A549 treated with DMSO at 1 μM for 4 hours (cell line): ENCODE data around the gene PSMA4. TPM values are rescaled to one million over a fixed set of nuclear protein-coding genes. Genes with fewer than 3 reads are reported as not detected.

Experiments
- total RNA-seq: library from RNA; stranded (reverse); fragments of 200-300 nt; extraction: Qiagen RNA extraction; gene quantifications from 5 replicates; pipeline ENCODE4 v1.2.3, GENCODE V29; 2022; ENCODE audit warnings: low read depth

PSMA4 gene
- total RNA-seq, result 384 to 489 TPM (median 403 TPM) in 5 replicates

GRCh38 chr15:78540141-78540870 is at the start of gene PSMA4:
Gene PSMA4 (plus strand): TSS chr15:78540444. CDS start chr15:78541928, 1,484 bp downstream.

GRCh38 chr15:78506971-78507830 is 33.0 kb upstream of the PSMA4 start, which contains the start of gene HYKK:
Gene HYKK (plus strand): TSS chr15:78507577. CDS start chr15:78513089, 5,512 bp downstream.

GRCh38 chr15:78565097-78565950 is 25.1 kb downstream of the PSMA4 start, which contains the start of gene CHRNA5:
Gene CHRNA5 (plus strand): TSS chr15:78565520. CDS start chr15:78565720, 200 bp downstream.

Other genes with a start within 250 kb of the PSMA4 start
- gene SKIC8, start 240.8 kb upstream of the PSMA4 start, total RNA-seq, result 85.3 to 113 TPM (median 85.9 TPM) in 5 replicates
- gene CRABP1, start 200.1 kb upstream of the PSMA4 start, total RNA-seq, result 1.0 to 2.0 TPM (median 1.6 TPM) in 5 replicates
- 42.4 to 54.9 TPM (median 46.1 TPM) in 5 replicates for gene IREB2, start 102.2 kb upstream of the PSMA4 start, total RNA-seq
- 5.2 to 7.3 TPM (median 6.6 TPM) in 5 replicates for gene HYKK, start 32.9 kb upstream of the PSMA4 start, total RNA-seq
- 27.3 to 42.2 TPM (median 34.6 TPM) in 5 replicates for gene CHRNA5, start 25.1 kb downstream of the PSMA4 start, total RNA-seq
- 0.29 to 1.4 TPM (median 0.48 TPM) in 5 replicates for gene CHRNA3, start 80.6 kb downstream of the PSMA4 start, total RNA-seq
- gene CHRNB4, start 100.8 kb downstream of the PSMA4 start, total RNA-seq, result 0.73 to 1.7 TPM (median 0.95 TPM) in 5 replicates